Activated B cell treated with CpG ODN at 0.5 μM for 24 hours (primary cell): Measurements from ENCODE around the gene CPT1A. TPM values are rescaled to one million over a fixed set of nuclear protein-coding genes. Genes with fewer than 3 reads are reported as not detected.

Source experiments
- ATAC-seq: fragments of 200-7000 bp; cut with Tn5 transposase; one replicate; pipeline ENCODE4 v1.10.0; 2021; ENCODE audit warnings: low read depth, mild to moderate bottlenecking, moderate library complexity
- CTCF ChIA-PET: fragments of 350-600 bp; sonication (Branson Sonifier 250); formaldehyde crosslinking; loops from one replicate; lab custom pipeline; 2021; ENCODE audit warnings: antibody characterized with exemption; lab: Charles Lee
- POLR2A ChIA-PET: fragments of 350-600 bp; sonication (Branson Sonifier 250); formaldehyde crosslinking; loops from one replicate; lab custom pipeline; 2021; ENCODE audit warnings: antibody characterized with exemption; lab: Charles Lee
- DNase-seq: peaks from one replicate; pipeline ENCODE4 v3.0.0; 2022
- H3K27ac Mint-ChIP-seq: one replicate; pipeline ENCODE4 v1.8.0; 2020; ENCODE audit warnings: mixed read lengths
- H3K27me3 Mint-ChIP-seq: one replicate; pipeline ENCODE4 v1.8.0; 2021; ENCODE audit warnings: mixed read lengths
- H3K36me3 Mint-ChIP-seq: one replicate; pipeline ENCODE4 v1.8.0; 2021; ENCODE audit warnings: low read depth, mixed read lengths
- H3K4me1 Mint-ChIP-seq: one replicate; pipeline ENCODE4 v1.8.0; 2021; ENCODE audit warnings: mixed read lengths
- H3K4me3 Mint-ChIP-seq: one replicate; pipeline ENCODE4 v1.8.0; 2020; ENCODE audit warnings: mild to moderate bottlenecking, mixed read lengths
- H3K9me3 Mint-ChIP-seq: one replicate; pipeline ENCODE4 v1.8.0; 2020; ENCODE audit warnings: mixed read lengths
- intact Hi-C: fragments of 100-400 bp; cut with micrococcal nuclease; formaldehyde crosslinking; loops from one replicate; pipeline ENCODE4 v1.15.1; 2024
- total RNA-seq: library from RNA; stranded (reverse); gene quantifications from 2 replicates; pipeline ENCODE4 v1.2.3, GENCODE V29; 2022
- TF ChIP-seq, protein P1 (sequence below): fragments of 200-600 bp; IDR thresholded peaks from one replicate; pipeline ENCODE4 v1.8.0; 2022; ENCODE audit warnings: antibody characterized with exemption, mild to moderate bottlenecking

Gene CPT1A
- total RNA-seq, 1 donor from 2014 or later: 17.2 TPM

DNA sequence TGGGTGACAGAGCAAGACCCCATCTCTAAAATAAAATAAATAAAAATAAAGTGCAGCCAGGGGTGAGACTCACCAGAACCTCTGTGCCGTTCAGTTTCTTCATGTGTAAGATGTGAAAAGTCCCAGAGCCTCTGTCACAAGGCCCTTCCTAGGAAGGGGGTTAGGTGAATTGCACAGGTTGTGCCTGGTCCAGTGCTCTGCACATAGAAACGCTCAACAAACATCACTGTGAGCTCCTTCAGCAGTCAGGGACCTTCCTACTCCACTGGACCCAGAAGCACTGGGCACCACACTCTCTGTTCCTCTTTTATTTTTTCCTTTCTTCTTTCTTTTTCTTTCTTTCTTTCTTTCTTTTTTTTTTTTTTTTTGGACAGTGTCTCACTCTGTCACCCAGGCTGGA, 39.6 kb upstream of the CPT1A start:
- Mint-ChIP-seq H3K27me3 (no peaks in the 10 kb centered on the region), H3K27ac (no peak overlapping the region), H3K4me1 (no peaks in the 10 kb centered on the region), H3K9me3 (no peaks in the 10 kb centered on the region), H3K36me3 (peaks cover 2% of the 10 kb centered on the region), H3K4me3 (no peak overlapping the region)
- intact Hi-C loops: no loop called here
- ChIA-PET POLR2A (no interaction called here), CTCF (no interaction called here)
- no peak for DNase-seq
- no peak for ATAC-seq
- TF ChIP-seq, protein P1, sequence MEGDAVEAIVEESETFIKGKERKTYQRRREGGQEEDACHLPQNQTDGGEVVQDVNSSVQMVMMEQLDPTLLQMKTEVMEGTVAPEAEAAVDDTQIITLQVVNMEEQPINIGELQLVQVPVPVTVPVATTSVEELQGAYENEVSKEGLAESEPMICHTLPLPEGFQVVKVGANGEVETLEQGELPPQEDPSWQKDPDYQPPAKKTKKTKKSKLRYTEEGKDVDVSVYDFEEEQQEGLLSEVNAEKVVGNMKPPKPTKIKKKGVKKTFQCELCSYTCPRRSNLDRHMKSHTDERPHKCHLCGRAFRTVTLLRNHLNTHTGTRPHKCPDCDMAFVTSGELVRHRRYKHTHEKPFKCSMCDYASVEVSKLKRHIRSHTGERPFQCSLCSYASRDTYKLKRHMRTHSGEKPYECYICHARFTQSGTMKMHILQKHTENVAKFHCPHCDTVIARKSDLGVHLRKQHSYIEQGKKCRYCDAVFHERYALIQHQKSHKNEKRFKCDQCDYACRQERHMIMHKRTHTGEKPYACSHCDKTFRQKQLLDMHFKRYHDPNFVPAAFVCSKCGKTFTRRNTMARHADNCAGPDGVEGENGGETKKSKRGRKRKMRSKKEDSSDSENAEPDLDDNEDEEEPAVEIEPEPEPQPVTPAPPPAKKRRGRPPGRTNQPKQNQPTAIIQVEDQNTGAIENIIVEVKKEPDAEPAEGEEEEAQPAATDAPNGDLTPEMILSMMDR: no peak

DNA sequence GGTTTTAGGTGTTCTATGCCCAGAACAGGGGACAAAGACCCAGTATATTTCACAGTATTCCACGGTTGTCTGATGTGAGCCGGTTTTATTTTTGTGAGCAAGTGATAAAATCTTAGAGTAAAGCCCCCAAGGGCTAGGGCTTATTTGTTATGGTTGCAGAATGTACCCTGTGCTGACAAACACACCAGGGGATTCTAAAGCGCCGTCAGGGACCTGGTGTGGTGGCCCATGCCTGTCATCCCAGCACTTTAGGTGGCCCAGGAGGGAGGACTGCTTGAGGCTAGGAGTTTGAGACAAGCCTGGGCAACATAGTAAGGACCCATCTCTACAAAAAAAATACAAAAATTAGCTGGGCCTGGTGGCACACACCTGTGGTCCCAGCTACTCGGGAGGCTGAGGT, 39.1 kb upstream of the CPT1A start:
- CTCF ChIA-PET: interaction anchor here (0.6 kb wide), 1 partner anchor 235 kb away, joined by 3 read pairs; no protein-coding TSS in a partner anchor
- Mint-ChIP-seq H3K36me3 (peaks cover 2% of the 10 kb centered on the region), H3K27ac (no peak overlapping the region)

DNA sequence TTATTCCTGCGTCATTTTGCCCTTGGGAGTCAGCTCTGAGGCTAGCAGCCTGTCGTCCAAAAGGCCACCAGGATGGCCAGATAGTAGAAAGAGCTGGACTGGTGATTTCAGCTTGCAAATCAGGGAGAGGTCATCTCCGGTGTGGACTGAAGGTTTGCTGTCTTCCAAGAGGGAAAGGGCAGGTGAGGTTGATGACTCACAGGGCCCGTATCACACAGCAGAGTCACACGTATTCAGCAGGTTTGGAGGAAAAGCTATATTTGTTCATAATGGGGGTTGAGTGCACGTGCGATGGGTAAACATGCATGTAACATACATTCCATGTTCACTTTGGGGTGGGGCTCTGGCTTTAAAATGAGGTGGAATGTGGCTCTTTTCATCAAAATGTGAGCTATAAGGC, 36.3 kb upstream of the CPT1A start:
- TF ChIP-seq, protein P1: no peak
- ChIA-PET CTCF (no interaction called here), POLR2A (no interaction called here)
- Mint-ChIP-seq H3K9me3 (no peaks in the 10 kb centered on the region), H3K4me1 (no peaks in the 10 kb centered on the region), H3K27ac (no peak overlapping the region), H3K4me3 (no peak overlapping the region), H3K27me3 (no peaks in the 10 kb centered on the region), H3K36me3 (peaks cover 2% of the 10 kb centered on the region)
- DNase-seq (no peak), ATAC-seq (no peak)
- intact Hi-C loops: no loop called here

More for the DNA sequence above, 39.1 kb upstream of the CPT1A start:
- ATAC-seq (no peak), DNase-seq (no peak)
- TF ChIP-seq, protein P1: no peak
- Mint-ChIP-seq H3K4me1 (no peaks in the 10 kb centered on the region), H3K27me3 (no peaks in the 10 kb centered on the region), H3K9me3 (no peaks in the 10 kb centered on the region), H3K4me3 (no peak overlapping the region)
- POLR2A ChIA-PET: interaction anchor here (0.6 kb wide), 1 partner anchor 1477 kb away, joined by 3 read pairs; no protein-coding TSS in a partner anchor
- intact Hi-C loops: no loop called here

DNA sequence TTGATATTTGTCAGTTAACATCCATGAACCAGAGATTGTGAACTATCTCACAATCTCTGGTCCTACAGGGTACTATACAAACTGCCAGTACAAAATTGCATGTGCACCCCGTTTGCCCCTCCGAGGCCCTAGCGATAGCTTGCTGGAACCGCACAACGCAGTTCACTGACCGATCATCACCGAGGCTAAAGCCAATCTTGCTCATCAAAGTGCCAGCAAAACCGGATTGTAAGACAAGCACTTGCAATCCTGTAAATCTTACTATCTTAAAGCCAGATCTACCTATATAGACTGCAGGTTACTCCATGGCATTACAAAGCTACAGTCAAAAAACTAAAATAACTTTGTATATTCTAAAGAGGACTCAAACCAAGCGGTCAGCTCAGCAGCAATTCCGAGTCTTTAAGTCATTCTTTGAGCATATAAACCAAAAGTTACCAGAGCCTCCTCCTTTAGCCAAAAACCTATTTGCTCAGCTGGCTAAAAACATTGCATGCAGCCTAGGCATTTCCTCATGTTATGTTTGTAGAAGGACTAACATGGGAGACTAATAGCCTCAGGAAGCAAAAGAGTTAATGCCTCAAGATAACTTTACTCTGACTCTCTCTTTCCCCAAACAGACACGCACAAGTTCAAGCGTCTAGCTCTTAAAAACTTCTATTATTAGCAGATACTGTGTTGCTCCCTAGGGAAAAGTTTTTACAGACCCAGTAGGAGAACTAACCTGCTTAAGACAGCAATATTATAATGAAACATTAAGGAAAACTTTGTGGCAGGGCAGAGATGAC, 30.7 kb upstream of the CPT1A start:
- Mint-ChIP-seq H3K9me3 (no peaks in the 10 kb centered on the region), H3K4me1 (peaks cover 16% of the 10 kb centered on the region), H3K27ac (no peak overlapping the region), H3K4me3 (no peak overlapping the region), H3K36me3 (no peaks in the 10 kb centered on the region), H3K27me3 (peaks cover 25% of the 10 kb centered on the region)
- ATAC-seq (no peak), DNase-seq (no peak)
- TF ChIP-seq, protein P1: no peak
- CTCF ChIA-PET: no interaction called here
- POLR2A ChIA-PET: no interaction called here
- intact Hi-C loops: no loop called here

DNA sequence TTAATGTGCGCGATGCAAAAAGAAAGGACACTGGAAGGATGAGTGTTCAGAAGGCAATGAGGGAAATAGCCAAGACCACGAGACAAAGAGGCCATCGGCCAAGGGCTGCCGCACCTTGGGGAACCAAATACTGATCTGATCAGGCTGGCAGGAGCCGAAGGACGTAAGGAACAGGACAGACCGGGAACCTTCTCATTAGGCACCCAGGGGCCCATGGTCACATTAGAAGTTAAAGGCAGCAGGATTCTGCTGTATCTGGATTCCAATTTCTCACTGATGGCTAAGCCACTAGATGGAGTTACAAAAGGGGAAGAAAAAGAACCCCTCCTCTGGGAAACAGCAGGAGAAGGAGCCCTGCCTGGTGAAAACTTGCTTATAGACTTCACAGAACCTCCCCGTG, 28.8 kb upstream of the CPT1A start:
- Mint-ChIP-seq H3K27me3 (peaks cover 25% of the 10 kb centered on the region), H3K36me3 (no peaks in the 10 kb centered on the region), H3K4me3 (peak overlapping the region; percentile 83), H3K27ac (no peak overlapping the region), H3K4me1 (peaks cover 16% of the 10 kb centered on the region), H3K9me3 (no peaks in the 10 kb centered on the region)
- ATAC-seq (no peak), DNase-seq (no peak)
- intact Hi-C loops: no loop called here
- CTCF ChIA-PET: no interaction called here
- TF ChIP-seq, protein P1: no peak
- POLR2A ChIA-PET: interaction anchor here (0.7 kb wide), 1 partner anchor 16 kb away, joined by 7 read pairs; no protein-coding TSS in a partner anchor
